MM.1S (cell line): Measurements from ENCODE around the gene COL3A1.

Source experiments
- DNase-seq: peaks from one replicate; pipeline ENCODE4 v3.0.0-alpha.2; 2015
- H2AFZ ChIP-seq: fragments of 300-600 bp; sonication (generic); 2 replicates; pipeline ENCODE4 v1.6.0; 2016; ENCODE audit warnings: antibody characterized with exemption, low read length
- H3F3A ChIP-seq: fragments of 300-600 bp; sonication (generic); 2 replicates; pipeline ENCODE4 v1.6.1; 2016; ENCODE audit warnings: mild to moderate bottlenecking, antibody characterized with exemption, low read length, moderate library complexity, mixed read lengths; ENCODE audit not compliant: insufficient read depth
- H3K27ac ChIP-seq: fragments of 300-600 bp; sonication (generic); 2 replicates; pipeline ENCODE4 v1.5.1; 2016; ENCODE audit warnings: mild to moderate bottlenecking, low read length
- H3K27me3 ChIP-seq: fragments of 300-600 bp; sonication (generic); replicated peaks from 2 replicates; pipeline ENCODE4 v1.6.0; 2016; ENCODE audit warnings: low read length; ENCODE audit not compliant: insufficient read depth
- H3K36me3 ChIP-seq: fragments of 300-600 bp; sonication (generic); replicated peaks from 2 replicates; pipeline ENCODE4 v1.6.1; 2016; ENCODE audit warnings: mild to moderate bottlenecking, low read length, mixed read lengths; ENCODE audit not compliant: insufficient read depth
- H3K4me1 ChIP-seq: fragments of 300-600 bp; sonication (generic); 2 replicates; pipeline ENCODE4 v1.6.1; 2016; ENCODE audit warnings: low read length, mixed read lengths
- H3K4me2 ChIP-seq: fragments of 300-600 bp; sonication (generic); 2 replicates; pipeline ENCODE4 v1.6.0; 2016; ENCODE audit warnings: low read depth, low read length
- H3K4me3 ChIP-seq: fragments of 300-600 bp; sonication (generic); 2 replicates; pipeline ENCODE4 v1.5.1; 2016; ENCODE audit warnings: low read length, mixed read lengths
- H3K79me2 ChIP-seq: fragments of 300-600 bp; sonication (generic); 2 replicates; pipeline ENCODE4 v1.6.1; 2016; ENCODE audit warnings: mixed run types, low read length, mixed read lengths
- H3K9ac ChIP-seq: fragments of 300-600 bp; sonication (generic); 2 replicates; pipeline ENCODE4 v1.6.1; 2016; ENCODE audit warnings: low read length, mixed read lengths
- H3K9me2 ChIP-seq: fragments of 300-600 bp; sonication (generic); replicated peaks from 2 replicates; pipeline ENCODE4 v1.6.1; 2016; ENCODE audit warnings: mild to moderate bottlenecking, low read length, mixed read lengths; ENCODE audit not compliant: insufficient read depth
- H3K9me3 ChIP-seq: fragments of 300-600 bp; sonication (generic); replicated peaks from 2 replicates; pipeline ENCODE4 v1.6.1; 2016; ENCODE audit warnings: mild to moderate bottlenecking, low read length, mixed read lengths; ENCODE audit not compliant: insufficient read depth
- H4K20me1 ChIP-seq: fragments of 300-600 bp; sonication (generic); 2 replicates; pipeline ENCODE4 v1.6.1; 2016; ENCODE audit warnings: mild to moderate bottlenecking, low read length, moderate library complexity, mixed read lengths; ENCODE audit not compliant: insufficient read depth
- EZH2 ChIP-seq: fragments of 300-600 bp; sonication (generic); optimal IDR thresholded peaks from 2 replicates; pipeline ENCODE3; 2017; ENCODE audit warnings: low read depth, mild to moderate bottlenecking, antibody characterized with exemption, low read length, mixed read lengths
- EZH2phosphoT487 ChIP-seq: fragments of 300-600 bp; sonication (generic); IDR thresholded peaks from 2 replicates; pipeline ENCODE4 v1.6.1; 2018; ENCODE audit warnings: antibody characterized with exemption, low read length
- TF ChIP-seq, protein P1 (sequence below): fragments of 300-600 bp; sonication (generic); IDR thresholded peaks from 2 replicates; pipeline ENCODE4 v1.5.1; 2016; ENCODE audit warnings: antibody characterized with exemption, low read length, mixed read lengths

COL3A1 gene

DNA sequence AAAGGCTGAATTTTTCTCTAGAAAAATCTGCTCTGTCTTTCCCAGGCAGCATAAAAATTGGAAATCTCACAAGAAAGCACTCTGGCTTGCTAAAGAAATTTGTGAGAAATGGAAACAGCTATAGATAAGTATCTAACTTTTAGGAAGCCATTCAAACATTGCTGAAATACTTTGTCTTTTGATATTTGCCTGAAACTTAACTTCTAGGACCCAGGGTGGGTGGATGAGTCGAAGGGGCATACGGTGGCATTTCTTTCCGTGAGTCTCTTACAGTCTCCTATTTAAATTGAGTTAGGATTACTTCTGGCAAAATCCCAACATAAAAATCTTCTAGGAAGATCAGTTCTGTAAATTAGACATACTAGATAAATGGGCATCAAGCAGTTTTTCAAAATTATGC, 532 bp upstream of the COL3A1 start:
- Histone ChIP-seq H3K9me2 (no peaks in the 10 kb centered on the region), H3K36me3 (no peaks in the 10 kb centered on the region), H3K79me2 (no peaks in the 10 kb centered on the region), H3K4me2 (no peak overlapping the region), H4K20me1 (no peaks in the 10 kb centered on the region; the same call in 1 of the 2 replicates), H3F3A (no peaks in the 10 kb centered on the region), H3K9me3 (no peaks in the 10 kb centered on the region), H3K27ac (no peak overlapping the region), H3K27me3 (no peaks in the 10 kb centered on the region), H2AFZ (no peak overlapping the region), H3K9ac (no peak overlapping the region), H3K4me3 (no peak overlapping the region), H3K4me1 (no peaks in the 10 kb centered on the region)
- TF ChIP-seq EZH2phosphoT487 (no peak), EZH2 (no peak)
- TF ChIP-seq, protein P1, sequence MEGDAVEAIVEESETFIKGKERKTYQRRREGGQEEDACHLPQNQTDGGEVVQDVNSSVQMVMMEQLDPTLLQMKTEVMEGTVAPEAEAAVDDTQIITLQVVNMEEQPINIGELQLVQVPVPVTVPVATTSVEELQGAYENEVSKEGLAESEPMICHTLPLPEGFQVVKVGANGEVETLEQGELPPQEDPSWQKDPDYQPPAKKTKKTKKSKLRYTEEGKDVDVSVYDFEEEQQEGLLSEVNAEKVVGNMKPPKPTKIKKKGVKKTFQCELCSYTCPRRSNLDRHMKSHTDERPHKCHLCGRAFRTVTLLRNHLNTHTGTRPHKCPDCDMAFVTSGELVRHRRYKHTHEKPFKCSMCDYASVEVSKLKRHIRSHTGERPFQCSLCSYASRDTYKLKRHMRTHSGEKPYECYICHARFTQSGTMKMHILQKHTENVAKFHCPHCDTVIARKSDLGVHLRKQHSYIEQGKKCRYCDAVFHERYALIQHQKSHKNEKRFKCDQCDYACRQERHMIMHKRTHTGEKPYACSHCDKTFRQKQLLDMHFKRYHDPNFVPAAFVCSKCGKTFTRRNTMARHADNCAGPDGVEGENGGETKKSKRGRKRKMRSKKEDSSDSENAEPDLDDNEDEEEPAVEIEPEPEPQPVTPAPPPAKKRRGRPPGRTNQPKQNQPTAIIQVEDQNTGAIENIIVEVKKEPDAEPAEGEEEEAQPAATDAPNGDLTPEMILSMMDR: no peak
- no peak for DNase-seq

DNA sequence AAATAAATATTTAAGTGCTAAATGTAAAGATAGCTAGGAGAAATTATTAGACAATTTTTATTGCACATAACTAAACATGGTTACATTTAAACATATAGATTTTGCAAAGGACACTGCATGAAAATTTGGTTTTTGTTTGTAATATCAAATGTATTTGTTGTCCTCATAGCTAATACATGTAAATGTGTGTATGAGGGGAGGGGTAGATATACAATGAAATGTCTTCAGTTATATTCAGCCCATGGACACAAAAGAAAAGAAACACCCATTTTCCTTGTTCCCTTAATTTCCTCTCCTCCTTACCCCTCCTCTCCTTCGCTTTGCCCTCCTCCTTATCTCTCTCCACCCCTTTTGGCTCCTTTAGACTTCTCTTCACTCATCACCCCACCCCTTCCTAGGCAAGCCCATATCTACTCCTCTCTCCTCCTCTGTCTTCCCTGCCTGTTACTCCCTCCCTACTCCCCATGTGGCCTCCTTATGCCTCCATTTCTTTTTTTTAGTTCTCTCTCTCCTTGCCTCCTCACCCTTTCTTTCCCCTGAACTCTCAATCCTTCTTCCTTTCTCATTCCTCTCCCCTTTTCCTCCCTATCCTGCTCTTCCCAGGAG, 1.4 kb downstream of the COL3A1 start:
- Histone ChIP-seq H3K36me3 (no peaks in the 10 kb centered on the region), H3K4me3 (no peak overlapping the region), H3K4me2 (no peak overlapping the region), H3K9me2 (no peaks in the 10 kb centered on the region), H4K20me1 (no peaks in the 10 kb centered on the region), H3F3A (no peaks in the 10 kb centered on the region), H3K9me3 (no peaks in the 10 kb centered on the region), H3K4me1 (no peaks in the 10 kb centered on the region), H3K27ac (no peak overlapping the region), H2AFZ (no peak overlapping the region), H3K79me2 (no peaks in the 10 kb centered on the region), H3K27me3 (no peaks in the 10 kb centered on the region), H3K9ac (no peak overlapping the region)
- no peak for DNase-seq
- TF ChIP-seq, protein P1: no peak
- TF ChIP-seq EZH2phosphoT487: no peak
- no peak for TF ChIP-seq EZH2

DNA sequence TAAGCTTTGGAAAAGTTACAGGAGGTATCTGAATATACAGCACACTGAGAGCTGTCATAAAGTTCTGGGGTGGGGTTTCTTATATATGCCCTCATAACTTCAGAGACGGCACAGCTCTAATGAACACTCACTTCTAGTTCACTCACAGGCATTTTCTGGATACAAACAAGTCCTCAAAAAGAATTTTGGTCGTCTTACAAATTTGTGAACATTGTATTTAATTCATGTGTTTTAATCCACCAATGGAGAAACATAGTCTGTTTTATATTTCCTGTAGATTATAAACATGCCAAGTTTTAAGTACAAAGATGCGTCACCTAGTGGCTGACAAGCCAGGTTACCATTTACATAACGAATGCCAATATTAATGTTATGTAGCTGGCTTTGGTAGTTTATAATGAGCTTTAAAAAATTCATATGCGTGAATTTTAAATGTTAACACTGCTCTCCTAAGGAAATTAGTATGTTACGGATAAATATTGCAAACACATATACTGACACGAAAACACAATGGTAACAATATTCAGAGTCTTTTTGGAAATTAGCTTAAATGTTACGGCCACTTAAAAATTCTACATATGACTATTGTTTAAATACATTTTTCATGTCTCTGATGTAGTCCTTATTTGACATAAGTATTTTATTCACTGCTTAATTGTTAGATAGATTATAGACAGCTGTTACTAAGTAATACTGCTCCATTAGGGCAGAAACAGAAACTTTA, 2.5 kb downstream of the COL3A1 start:
- Histone ChIP-seq H3K4me3 (no peak overlapping the region), H3K4me2 (no peak overlapping the region), H3K4me1 (no peaks in the 10 kb centered on the region)

More for the DNA sequence above, 2.5 kb downstream of the COL3A1 start:
- H3F3A ChIP-seq: no peaks in the 10 kb centered on the region
- H4K20me1 ChIP-seq: no peaks in the 10 kb centered on the region
- no peak for TF ChIP-seq EZH2
- no peak for TF ChIP-seq EZH2phosphoT487
- TF ChIP-seq, protein P1: no peak
- H2AFZ ChIP-seq: no peak overlapping the region
- DNase-seq: no peak
- H3K9ac ChIP-seq: no peak overlapping the region
- no peaks in the 10 kb centered on the region for H3K79me2 ChIP-seq
- H3K36me3 ChIP-seq: no peaks in the 10 kb centered on the region
- no peaks in the 10 kb centered on the region for H3K9me2 ChIP-seq
- no peaks in the 10 kb centered on the region for H3K9me3 ChIP-seq
- no peaks in the 10 kb centered on the region for H3K27me3 ChIP-seq
- H3K27ac ChIP-seq: no peak overlapping the region
